Mesendoderm (in vitro differentiated cells): ENCODE data around the gene ERC2.

Experiments used
- DNase-seq: peaks from one replicate; pipeline ENCODE4 v3.0.0; 2013
- H2AK5ac ChIP-seq: 2 replicates; pipeline ENCODE4 v1.6.1; 2013; ENCODE audit warnings: low read length, inconsistent platforms
- H2BK120ac ChIP-seq: 2 replicates; pipeline ENCODE4 v1.6.1; 2013; ENCODE audit warnings: low read depth, mild to moderate bottlenecking, low read length, moderate library complexity, mixed read lengths
- H2BK15ac ChIP-seq: replicated peaks from 2 replicates; pipeline ENCODE4 v1.6.1; 2013; ENCODE audit warnings: low read depth, mild to moderate bottlenecking, moderate library complexity
- H2BK5ac ChIP-seq: 2 replicates; pipeline ENCODE4 v1.6.1; 2013; ENCODE audit warnings: low read length, inconsistent platforms
- H3K18ac ChIP-seq: 2 replicates; pipeline ENCODE4 v1.6.1; 2013; ENCODE audit warnings: mild to moderate bottlenecking, low read length, mixed read lengths
- H3K23ac ChIP-seq: one replicate; pipeline ENCODE4 v1.6.1; 2013; ENCODE audit warnings: low read length
- H3K27ac ChIP-seq: 2 replicates; pipeline ENCODE4 v1.5.1; 2013; ENCODE audit warnings: low read depth, mild to moderate bottlenecking, inconsistent platforms, low read length, moderate library complexity
- H3K27me3 ChIP-seq: 2 replicates; pipeline ENCODE4 v1.6.1; 2013; ENCODE audit warnings: low read length, control low read depth, mild to moderate bottlenecking, inconsistent platforms; ENCODE audit not compliant: insufficient read depth, poor library complexity
- H3K36me3 ChIP-seq: 2 replicates; pipeline ENCODE4 v1.6.1; 2013; ENCODE audit warnings: low read length, inconsistent platforms; ENCODE audit not compliant: control insufficient read depth, insufficient read depth
- H3K4ac ChIP-seq: one replicate; pipeline ENCODE4 v1.6.1; 2013; ENCODE audit warnings: low read depth, mild to moderate bottlenecking, low read length, moderate library complexity
- H3K4me1 ChIP-seq: 2 replicates; pipeline ENCODE4 v1.6.1; 2013; ENCODE audit warnings: low read depth, low read length, inconsistent platforms; ENCODE audit not compliant: control insufficient read depth
- H3K4me2 ChIP-seq: 2 replicates; pipeline ENCODE4 v1.6.1; 2013; ENCODE audit warnings: low read length
- H3K4me3 ChIP-seq: 2 replicates; pipeline ENCODE4 v1.5.1; 2013; ENCODE audit warnings: mild to moderate bottlenecking, low read length
- H3K56ac ChIP-seq: one replicate; pipeline ENCODE4 v1.6.1; 2013; ENCODE audit warnings: low read length
- H3K79me1 ChIP-seq: 2 replicates; pipeline ENCODE4 v1.6.1; 2013; ENCODE audit warnings: low read length, inconsistent platforms
- H3K79me2 ChIP-seq: 2 replicates; pipeline ENCODE4 v1.6.1; 2013; ENCODE audit warnings: mild to moderate bottlenecking, low read length; ENCODE audit not compliant: control insufficient read depth, insufficient read depth
- H3K9ac ChIP-seq: 2 replicates; pipeline ENCODE4 v1.6.1; 2013; ENCODE audit warnings: low read length, inconsistent platforms
- H4K5ac ChIP-seq: one replicate; pipeline ENCODE4 v1.6.1; 2013; ENCODE audit warnings: low read length
- H4K8ac ChIP-seq: one replicate; pipeline ENCODE4 v1.6.1; 2013; ENCODE audit warnings: low read depth, mild to moderate bottlenecking, control low read depth, low read length, moderate library complexity
- WGBS: extraction: QIAGEN DNeasy Blood & Tissue Kit; methylation state at CpG from one replicate; pipeline ENCODE4 v1.1.7; 2013; ENCODE audit warnings: low lambda C conversion rate, missing lambda C conversion rate; ENCODE audit not compliant: insufficient coverage; ENCODE audit errors: extremely low coverage; 5-methylcytosine and 5-hydroxymethylcytosine counted together

Gene ERC2

DNA sequence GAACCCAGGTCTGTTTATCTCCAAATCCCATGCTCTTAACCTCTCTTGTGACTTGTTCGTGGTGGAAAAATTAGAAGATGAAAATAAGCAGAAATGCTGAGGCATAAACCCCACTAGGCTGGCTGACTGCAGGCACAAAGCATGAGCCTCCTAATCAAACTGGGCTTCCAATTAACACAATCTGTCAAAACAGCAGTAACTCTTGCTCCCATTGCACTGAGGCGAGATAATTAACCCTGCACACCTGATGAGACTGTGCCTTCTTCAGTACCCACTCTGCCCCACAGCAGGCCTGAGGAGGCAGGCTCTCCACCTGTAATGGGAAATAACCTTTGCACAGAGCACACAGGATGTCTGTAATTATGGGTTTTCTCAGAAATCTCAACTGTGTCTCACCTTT, 696.8 kb downstream of the ERC2 start:
- Histone ChIP-seq H3K18ac (no peak overlapping the region), H2BK5ac (no peak overlapping the region), H2AK5ac (no peak overlapping the region), H3K79me1 (no peaks in the 10 kb centered on the region), H4K5ac (no peak overlapping the region), H2BK15ac (no peak overlapping the region), H3K23ac (no peak overlapping the region), H3K27me3 (peaks cover 1% of the 10 kb centered on the region), H3K9ac (no peak overlapping the region), H3K27ac (no peak overlapping the region), H3K4me3 (no peak overlapping the region), H3K36me3 (no peaks in the 10 kb centered on the region), H2BK120ac (no peak overlapping the region), H4K8ac (no peak overlapping the region), H3K56ac (no peak overlapping the region), H3K4me2 (no peak overlapping the region), H3K4ac (no peak overlapping the region), H3K4me1 (peaks cover 13% of the 10 kb centered on the region), H3K79me2 (no peaks in the 10 kb centered on the region)
- no CpG with 5 or more reads among the region's 2 CpGs for WGBS
- no peak for DNase-seq

DNA sequence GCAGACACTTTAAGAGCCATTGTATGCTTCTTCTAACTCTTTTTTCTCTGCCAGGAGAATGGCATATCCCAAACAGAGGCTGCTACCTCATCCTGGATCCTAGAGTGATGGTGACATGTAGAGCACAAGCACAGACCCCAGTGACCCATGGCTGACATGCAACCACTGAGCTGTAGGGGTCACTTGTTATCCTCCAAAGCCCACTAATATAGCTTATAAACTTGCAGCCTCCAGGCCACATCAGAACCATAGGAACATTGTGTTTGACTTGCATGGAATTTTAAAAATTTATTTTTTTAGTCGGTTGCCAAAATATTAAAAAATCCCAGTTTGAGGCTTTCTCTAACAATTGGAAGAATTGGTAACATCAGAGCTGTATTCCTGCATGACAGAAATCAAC, 698.2 kb downstream of the ERC2 start:
- Histone ChIP-seq H3K9ac (no peak overlapping the region), H4K5ac (no peak overlapping the region), H3K79me1 (no peaks in the 10 kb centered on the region), H3K4me1 (peaks cover 13% of the 10 kb centered on the region), H3K27me3 (peaks cover 1% of the 10 kb centered on the region), H3K4me2 (no peak overlapping the region), H2AK5ac (no peak overlapping the region), H3K56ac (no peak overlapping the region), H3K23ac (no peak overlapping the region), H2BK5ac (no peak overlapping the region), H2BK120ac (no peak overlapping the region), H3K36me3 (no peaks in the 10 kb centered on the region), H3K4me3 (no peak overlapping the region), H3K27ac (no peak overlapping the region), H4K8ac (no peak overlapping the region), H3K4ac (no peak overlapping the region), H3K18ac (no peak overlapping the region), H2BK15ac (no peak overlapping the region), H3K79me2 (no peaks in the 10 kb centered on the region)
- no CpG with 5 or more reads among the region's 1 CpG for WGBS
- peak; percentile 25 for DNase-seq

DNA sequence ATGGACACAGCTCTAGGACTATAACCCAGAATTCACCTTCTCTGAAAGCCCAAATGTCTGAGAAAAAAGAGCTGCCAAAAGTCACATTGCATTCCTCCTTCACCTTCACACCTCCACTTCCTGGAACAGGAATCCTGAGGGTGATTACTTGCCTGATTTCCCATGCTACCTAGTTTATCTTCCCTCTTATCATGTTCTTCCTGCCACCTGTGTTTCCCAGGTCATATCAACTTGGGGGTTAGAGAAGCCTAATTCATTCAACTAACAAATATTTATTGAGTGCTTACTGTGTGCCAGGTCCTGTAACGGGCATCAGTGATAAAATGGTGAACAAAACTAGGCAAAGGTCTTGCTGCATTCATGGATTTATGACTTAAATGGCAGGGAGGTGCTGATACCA, 701.5 kb downstream of the ERC2 start:
- H2AK5ac ChIP-seq, result no peak overlapping the region
- H2BK120ac ChIP-seq, result no peak overlapping the region
- H3K27me3 ChIP-seq, result peaks cover 1% of the 10 kb centered on the region
- no peak overlapping the region for H3K56ac ChIP-seq
- no peaks in the 10 kb centered on the region for H3K79me2 ChIP-seq
- peak overlapping the region; percentile 13 for H3K18ac ChIP-seq
- no peak overlapping the region for H3K9ac ChIP-seq
- no CpG with 5 or more reads among the region's 1 CpG for WGBS
- H3K79me1 ChIP-seq, result no peaks in the 10 kb centered on the region
- no peak overlapping the region for H3K4me2 ChIP-seq
- no peak overlapping the region for H4K5ac ChIP-seq
- H3K4me3 ChIP-seq, result no peak overlapping the region
- no peak overlapping the region for H3K27ac ChIP-seq
- H2BK15ac ChIP-seq, result no peak overlapping the region
- H2BK5ac ChIP-seq, result no peak overlapping the region
- H3K4me1 ChIP-seq, result peaks cover 13% of the 10 kb centered on the region
- no peaks in the 10 kb centered on the region for H3K36me3 ChIP-seq
- peak; percentile 87 for DNase-seq
- H4K8ac ChIP-seq, result no peak overlapping the region
- no peak overlapping the region for H3K23ac ChIP-seq
- no peak overlapping the region for H3K4ac ChIP-seq

DNA sequence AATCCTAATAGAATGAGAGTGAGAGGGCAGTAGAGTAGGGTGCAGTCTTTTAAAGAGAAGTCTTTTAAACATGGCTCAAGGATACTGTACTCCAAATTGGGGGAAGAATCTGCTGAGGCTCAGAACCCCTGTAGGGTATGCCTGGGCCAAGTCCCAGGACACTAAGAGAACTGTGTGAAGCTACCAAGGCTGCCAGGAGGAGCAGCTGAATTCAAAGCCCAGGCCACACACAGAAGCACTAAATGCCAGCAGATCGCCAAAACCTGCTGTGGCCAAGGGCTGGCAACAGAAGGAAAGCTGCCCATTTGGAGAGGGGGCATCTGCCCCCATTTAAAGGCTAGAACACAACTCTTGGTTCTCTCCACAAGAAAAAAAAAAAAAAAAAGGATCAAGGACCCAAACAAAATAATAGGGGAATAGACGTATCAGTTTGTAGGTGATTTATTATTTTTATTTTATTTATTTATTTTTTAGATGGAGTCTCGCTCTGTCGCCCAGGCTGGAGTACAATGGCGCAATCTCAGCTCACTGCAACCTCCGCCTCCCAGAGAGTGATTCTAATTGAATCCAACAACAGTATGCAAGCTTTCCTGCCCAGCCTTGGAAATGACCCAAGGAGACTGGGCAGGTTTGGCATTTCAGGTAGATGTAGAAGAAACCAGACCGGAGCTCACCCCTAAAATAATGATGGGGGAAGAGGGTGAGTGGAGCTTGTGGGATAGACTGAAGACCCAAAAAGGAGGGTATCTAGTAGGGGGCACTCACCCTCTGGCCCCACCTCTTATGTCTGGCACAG, 702.2 kb downstream of the ERC2 start:
- Histone ChIP-seq H2BK5ac (peak overlapping the region; percentile 54), H2BK120ac (no peak overlapping the region), H2AK5ac (peak overlapping the region; percentile 3), H3K4ac (peak overlapping the region; percentile 3), H2BK15ac (no peak overlapping the region), H3K27me3 (peaks cover 1% of the 10 kb centered on the region), H3K18ac (peak overlapping the region; percentile 13), H3K4me2 (no peak overlapping the region), H3K4me3 (no peak overlapping the region), H3K9ac (no peak overlapping the region), H3K4me1 (peaks cover 13% of the 10 kb centered on the region), H3K23ac (no peak overlapping the region), H3K79me1 (no peaks in the 10 kb centered on the region), H4K8ac (no peak overlapping the region), H3K79me2 (no peaks in the 10 kb centered on the region), H4K5ac (no peak overlapping the region), H3K56ac (peak overlapping the region; percentile 76), H3K27ac (no peak overlapping the region), H3K36me3 (no peaks in the 10 kb centered on the region)
- WGBS, result no CpG with 5 or more reads among the region's 7 CpGs
- no peak for DNase-seq

DNA sequence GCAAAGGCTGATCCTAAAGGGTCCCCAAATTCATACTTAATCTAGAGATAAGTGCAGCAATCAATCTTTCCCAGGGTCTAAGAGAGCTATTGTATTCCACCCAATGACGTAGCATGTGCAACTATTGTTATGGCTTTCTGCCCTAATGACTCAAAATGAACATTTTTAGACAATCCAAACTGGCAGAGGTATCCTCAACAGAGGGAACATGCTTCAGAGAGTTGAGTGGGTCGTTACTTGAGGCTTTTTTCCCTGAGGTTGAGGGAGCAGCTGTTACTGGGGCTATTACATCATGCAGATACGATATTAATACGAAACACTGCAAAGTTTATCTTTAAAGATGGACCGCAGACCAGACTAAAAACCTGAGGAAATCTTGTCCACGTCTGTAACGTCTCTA, 702.9 kb downstream of the ERC2 start:
- H2AK5ac ChIP-seq, result no peak overlapping the region
- H3K4me3 ChIP-seq, result no peak overlapping the region
- H3K9ac ChIP-seq, result no peak overlapping the region
- peaks cover 1% of the 10 kb centered on the region for H3K27me3 ChIP-seq
- H3K79me1 ChIP-seq, result no peaks in the 10 kb centered on the region
- no peak overlapping the region for H3K27ac ChIP-seq
- no peak overlapping the region for H3K4ac ChIP-seq
- H3K18ac ChIP-seq, result no peak overlapping the region
- no peak overlapping the region for H4K8ac ChIP-seq
- no peak overlapping the region for H3K56ac ChIP-seq
- H2BK120ac ChIP-seq, result no peak overlapping the region
- no peak for DNase-seq
- H3K4me2 ChIP-seq, result no peak overlapping the region
- H3K79me2 ChIP-seq, result no peaks in the 10 kb centered on the region
- H3K36me3 ChIP-seq, result no peaks in the 10 kb centered on the region
- WGBS, result no CpG with 5 or more reads among the region's 7 CpGs
- H4K5ac ChIP-seq, result no peak overlapping the region
- H3K23ac ChIP-seq, result no peak overlapping the region
- peaks cover 13% of the 10 kb centered on the region for H3K4me1 ChIP-seq
- peak overlapping the region; percentile 10 for H2BK15ac ChIP-seq
- H2BK5ac ChIP-seq, result no peak overlapping the region

DNA sequence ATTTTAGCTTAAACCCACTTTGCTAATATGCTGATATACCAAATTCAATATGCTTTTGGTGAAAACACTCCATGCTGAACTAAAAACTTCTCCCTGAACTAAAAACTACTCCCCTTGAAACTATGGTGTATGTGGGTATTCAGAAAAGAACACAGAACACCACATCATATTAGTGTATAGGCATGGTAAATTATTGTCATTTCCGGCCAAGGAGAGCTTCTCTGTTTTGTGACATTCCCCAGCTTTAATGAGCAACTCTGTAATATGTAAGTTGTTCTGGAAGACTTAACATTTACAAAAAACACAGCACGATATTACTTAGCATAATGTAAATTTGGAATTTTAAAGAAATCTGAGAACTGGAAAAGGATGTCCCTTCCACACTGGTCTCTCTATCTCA, 711.3 kb downstream of the ERC2 start:
- H3K27me3 ChIP-seq, result no peaks in the 10 kb centered on the region
- no peaks in the 10 kb centered on the region for H3K36me3 ChIP-seq
- no peaks in the 10 kb centered on the region for H3K79me2 ChIP-seq
- WGBS, result no CpG with 5 or more reads among the region's 2 CpGs
- no peak overlapping the region for H2BK120ac ChIP-seq
- H3K23ac ChIP-seq, result no peak overlapping the region
- no peak overlapping the region for H3K4me2 ChIP-seq
- H3K4me1 ChIP-seq, result no peaks in the 10 kb centered on the region
- no peak overlapping the region for H3K9ac ChIP-seq
- H3K4me3 ChIP-seq, result no peak overlapping the region
- no peak overlapping the region for H2AK5ac ChIP-seq
- DNase-seq, result no peak
- H3K27ac ChIP-seq, result no peak overlapping the region
- H2BK5ac ChIP-seq, result no peak overlapping the region
- H4K5ac ChIP-seq, result no peak overlapping the region
- no peak overlapping the region for H2BK15ac ChIP-seq
- H4K8ac ChIP-seq, result no peak overlapping the region
- no peak overlapping the region for H3K18ac ChIP-seq
- H3K79me1 ChIP-seq, result no peaks in the 10 kb centered on the region
- H3K56ac ChIP-seq, result no peak overlapping the region
- H3K4ac ChIP-seq, result no peak overlapping the region
